ENCODE results near the gene TNFRSF8. TPM values are rescaled to one million over a fixed set of nuclear protein-coding genes. Genes with fewer than 3 reads are reported as not detected.

Gene TNFRSF8
- polyA plus RNA-seq, 2 of the 4 experiments (the other 2 are of a cell fraction): 0.05 TPM; not detected in 1

DNA sequence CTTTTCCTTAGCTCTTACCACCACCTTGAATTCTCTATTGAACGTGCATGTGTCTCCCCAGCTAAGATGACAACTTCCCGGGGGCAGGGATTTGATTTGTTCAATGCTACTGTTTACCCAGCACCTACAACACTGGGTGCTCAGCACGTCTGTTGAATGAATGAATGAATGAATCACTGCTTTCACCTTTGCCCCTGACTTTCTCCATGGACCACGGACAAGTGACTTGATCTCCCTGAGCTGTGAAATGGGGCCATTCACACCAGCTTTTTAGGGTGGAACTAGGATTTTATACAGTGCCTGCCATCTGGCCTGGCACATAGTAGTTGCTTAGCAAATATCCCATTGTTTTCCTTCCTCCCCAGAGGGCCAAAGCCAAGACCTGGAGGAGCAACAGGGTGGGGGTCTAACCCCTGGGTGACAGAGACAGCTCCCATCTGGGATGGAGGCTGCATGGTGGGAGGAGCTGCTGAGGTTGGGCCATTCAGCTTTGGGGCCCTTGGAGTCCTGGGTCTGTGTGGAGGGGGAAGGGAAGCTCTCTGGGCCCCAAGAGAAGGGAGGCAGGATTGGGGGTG, 119.4 kb downstream of the TNFRSF8 start:
- CTCF ChIA-PET: interaction anchor here (1.4 to 5.0 kb wide), 2 partner anchors 26 to 57 kb away, joined by 5 to 19 read pairs; no protein-coding TSS in a partner anchor

DNA sequence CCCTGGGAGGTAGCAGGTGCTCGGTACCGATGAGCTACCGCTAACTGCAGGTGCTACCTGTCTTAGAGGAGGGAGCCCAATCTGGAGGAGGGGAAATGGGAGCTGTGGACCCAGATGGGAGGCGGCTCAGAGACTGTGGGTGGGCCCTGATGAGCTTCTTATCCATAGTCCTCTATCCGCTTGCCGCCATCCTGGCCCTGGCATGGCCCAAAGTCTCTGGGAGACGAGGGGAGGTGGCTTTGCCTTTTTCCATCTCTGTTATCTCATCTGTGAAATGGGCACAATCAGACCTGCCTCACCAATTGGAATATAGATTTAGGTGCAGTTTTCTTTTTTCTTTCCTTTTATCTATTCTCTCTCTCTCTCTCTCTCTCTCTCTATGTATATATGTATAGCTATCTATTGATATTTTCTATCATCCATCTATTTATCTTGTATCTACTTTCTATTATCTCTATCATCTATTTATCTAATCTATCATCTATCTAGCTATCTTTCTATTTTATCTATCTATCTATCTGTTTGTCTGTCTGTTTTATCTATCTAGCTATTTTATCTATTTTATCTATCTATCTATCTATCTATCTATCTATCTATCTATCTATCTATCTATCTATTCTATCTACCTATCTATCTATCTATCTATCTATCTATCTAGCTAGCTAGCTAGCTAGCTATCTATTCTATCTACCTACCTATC, 120.1 kb downstream of the TNFRSF8 start:
- Histone ChIP-seq H3K4me2 (no peak overlapping the region), H3K4me1 (peaks cover 9% of the 10 kb centered on the region; the same call in 2 of the 3 replicates), H3K4me3 (no peak overlapping the region), H3K27ac (no peak overlapping the region), H3K9me3 (no peaks in the 10 kb centered on the region)
- DNase-seq (ENCODE audit: low read depth in 1 of 2, low spot score in 1 of 2) (no peak), ATAC-seq (no peak), FAIRE-seq (no peak)
- TF ChIP-seq SREBF2 (IDR thresholded peaks at IDR 0.05) (no peak), ZSCAN20 (CRISPR knock-in tag; IDR thresholded peaks at IDR 0.05) (no peak), FOSL2 (IDR thresholded peaks at IDR 0.05) (no peak), FOSL2 (CRISPR knock-in tag; IDR thresholded peaks at IDR 0.05) (no peak), MAFK (IDR thresholded peaks at IDR 0.05; ENCODE audit: partially characterized antibody) (no peak), POLR2AphosphoS2 (conservative IDR thresholded peaks at IDR 0.05; ENCODE audit: low read length) (no peak), CBX8 (IDR thresholded peaks at IDR 0.05) (no peak), NR3C1 (IDR thresholded peaks at IDR 0.05) (no peak), HOXA7 (CRISPR knock-in tag; IDR thresholded peaks at IDR 0.05) (no peak), RNF2 (IDR thresholded peaks at IDR 0.05; ENCODE audit: borderline replicate concordance, low read depth) (no peak)
- TF ChIP-seq, protein P1, sequence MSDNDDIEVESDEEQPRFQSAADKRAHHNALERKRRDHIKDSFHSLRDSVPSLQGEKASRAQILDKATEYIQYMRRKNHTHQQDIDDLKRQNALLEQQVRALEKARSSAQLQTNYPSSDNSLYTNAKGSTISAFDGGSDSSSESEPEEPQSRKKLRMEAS (IDR thresholded peaks at IDR 0.05): no peak
- TF ChIP-seq, protein P2, sequence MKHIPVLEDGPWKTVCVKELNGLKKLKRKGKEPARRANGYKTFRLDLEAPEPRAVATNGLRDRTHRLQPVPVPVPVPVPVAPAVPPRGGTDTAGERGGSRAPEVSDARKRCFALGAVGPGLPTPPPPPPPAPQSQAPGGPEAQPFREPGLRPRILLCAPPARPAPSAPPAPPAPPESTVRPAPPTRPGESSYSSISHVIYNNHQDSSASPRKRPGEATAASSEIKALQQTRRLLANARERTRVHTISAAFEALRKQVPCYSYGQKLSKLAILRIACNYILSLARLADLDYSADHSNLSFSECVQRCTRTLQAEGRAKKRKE (CRISPR knock-in tag; IDR thresholded peaks at IDR 0.05; ENCODE audit: low read depth): no peak
- POLR2A ChIA-PET: no interaction called here
- 88% methylated on average over 7 of the region's 7 CpGs for WGBS (ENCODE audit: missing lambda C conversion rate)
- CTCF ChIA-PET: interaction anchor here (1.0 to 5.0 kb wide), 5 partner anchors 10 to 58 kb away, joined by 3 to 19 read pairs (median 5); no protein-coding TSS in a partner anchor

More for the DNA sequence above, 119.4 kb downstream of the TNFRSF8 start:
- peaks cover 10% of the 10 kb centered on the region; the same call in 2 of the 3 replicates for H3K4me1 ChIP-seq
- ATAC-seq (no peak), FAIRE-seq (no peak), DNase-seq (ENCODE audit: low read depth in 1 of 2, low spot score in 1 of 2) (no peak)
- no peak overlapping the region for H3K4me3 ChIP-seq
- TF ChIP-seq KDM1A (IDR thresholded peaks at IDR 0.05; ENCODE audit: low read depth) (0 out of 2 replicates have a peak, but pooled peaks have one; percentile 15), CHD2 (IDR thresholded peaks at IDR 0.05; ENCODE audit: low read length, partially characterized antibody) (no peak)
- WGBS (ENCODE audit: missing lambda C conversion rate): 43% methylated on average over 4 of the region's 4 CpGs
- POLR2A ChIA-PET: no interaction called here
- no peak overlapping the region for H3K27ac ChIP-seq
- H3K4me2 ChIP-seq: no peak overlapping the region
- no peaks in the 10 kb centered on the region for H3K9me3 ChIP-seq

DNA sequence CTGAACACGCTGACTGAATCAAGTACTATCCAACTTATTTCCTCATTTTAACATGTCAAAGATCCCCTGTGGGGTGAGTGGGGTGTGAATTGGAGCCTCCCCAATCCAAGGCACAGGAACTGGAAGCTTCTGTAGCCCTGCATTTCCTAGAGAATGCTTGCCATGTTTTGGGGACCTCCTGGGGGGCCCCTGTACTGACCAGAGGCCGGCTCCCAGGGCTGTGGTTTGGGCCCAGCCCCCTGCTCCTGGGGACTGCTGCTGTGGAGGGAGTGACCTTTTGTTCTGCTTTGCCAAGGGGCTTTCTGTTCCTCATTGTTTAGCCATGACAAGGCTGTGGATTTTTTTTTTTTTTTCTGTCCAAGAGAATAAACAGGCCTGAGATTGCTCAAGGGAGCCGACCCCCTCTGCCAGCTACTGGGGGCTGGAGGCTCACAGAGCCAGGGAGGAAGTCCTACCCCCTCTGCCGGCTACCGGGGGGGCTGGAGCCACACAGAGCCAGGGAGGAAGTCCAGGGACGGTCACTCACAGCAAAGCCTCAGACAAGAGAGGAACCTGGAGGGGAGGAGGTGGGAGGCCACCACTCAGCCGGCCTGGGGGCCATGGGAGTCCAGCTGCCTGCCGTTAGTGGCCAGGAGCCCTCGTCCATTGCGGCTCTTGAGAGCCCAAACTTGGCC, 121.0 kb downstream of the TNFRSF8 start:
- Histone ChIP-seq H3K4me3 (no peak overlapping the region), H3K4me1 (peaks cover 6% of the 10 kb centered on the region; the same call in 2 of the 3 replicates), H3K9me3 (no peaks in the 10 kb centered on the region), H3K4me2 (peak overlapping the region; percentile 26; the same call in 2 of the 3 replicates), H3K27ac (peak overlapping the region in 1 of 2 experiments; percentile 73; a peak in 3 of 6 replicates)
- DNase-seq (ENCODE audit: low read depth in 1 of 2, low spot score in 1 of 2): no peak
- POLR2A ChIA-PET: no interaction called here
- CTCF ChIA-PET: interaction anchor here (1.0 to 5.0 kb wide), 3 partner anchors 16 to 59 kb away, joined by 3 to 19 read pairs (median 6); no protein-coding TSS in a partner anchor
- peak in 1 of 2 experiments; percentile 41; a peak in 3 of 6 replicates for ATAC-seq
- TF ChIP-seq, protein P3, sequence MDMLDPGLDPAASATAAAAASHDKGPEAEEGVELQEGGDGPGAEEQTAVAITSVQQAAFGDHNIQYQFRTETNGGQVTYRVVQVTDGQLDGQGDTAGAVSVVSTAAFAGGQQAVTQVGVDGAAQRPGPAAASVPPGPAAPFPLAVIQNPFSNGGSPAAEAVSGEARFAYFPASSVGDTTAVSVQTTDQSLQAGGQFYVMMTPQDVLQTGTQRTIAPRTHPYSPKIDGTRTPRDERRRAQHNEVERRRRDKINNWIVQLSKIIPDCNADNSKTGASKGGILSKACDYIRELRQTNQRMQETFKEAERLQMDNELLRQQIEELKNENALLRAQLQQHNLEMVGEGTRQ (IDR thresholded peaks at IDR 0.05): no peak
- 15% methylated on average over 4 of the region's 10 CpGs for WGBS (ENCODE audit: missing lambda C conversion rate)
- no peak for FAIRE-seq

All from A549 (cell line).